ENCODE measurements around the gene BICDL2. TPM values are rescaled to one million over a fixed set of nuclear protein-coding genes. Genes with fewer than 3 reads are reported as not detected.

Gene BICDL2
- total RNA-seq, 4 donors from 2014 or later, result 0.31 to 3.1 (median 0.31) TPM; not detected in 1

DNA sequence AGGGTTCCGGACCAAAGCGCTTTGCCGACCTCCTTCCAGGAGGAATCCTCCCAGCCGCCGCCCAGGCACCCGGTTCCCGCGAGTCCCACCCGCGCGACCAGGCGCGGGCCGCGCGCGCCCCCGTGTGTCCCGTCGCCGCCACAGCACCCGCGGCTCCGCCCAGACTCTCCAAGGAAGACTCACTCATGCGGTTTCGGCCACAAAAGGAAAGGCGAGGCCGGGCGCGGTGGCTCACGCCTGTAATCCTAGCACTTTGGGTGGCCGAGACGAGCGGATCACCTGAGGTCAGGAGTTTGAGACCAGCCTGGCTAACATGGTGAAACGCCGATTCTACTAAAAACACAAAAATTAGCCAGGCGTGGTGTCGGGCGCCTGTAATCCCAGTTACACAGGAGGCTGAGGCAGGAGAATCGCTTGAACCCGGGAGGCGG, 53.0 kb downstream of the BICDL2 start:
- Histone ChIP-seq H3K27ac (peak overlapping the region in 2 of 4 donors; percentile 46 to 52), H3K4me3 (peak overlapping the region in 1 of 2 donors; percentile 18), H3K9me3 (no peaks in the 10 kb centered on the region), H3K36me3 (no peaks in the 10 kb centered on the region), H3K4me1 (peaks cover 0 to 46% (median 8%) of the 10 kb centered on the region in 3 donors), H3K27me3 (peaks cover 36% of the 10 kb centered on the region)
- TF ChIP-seq, protein P1, sequence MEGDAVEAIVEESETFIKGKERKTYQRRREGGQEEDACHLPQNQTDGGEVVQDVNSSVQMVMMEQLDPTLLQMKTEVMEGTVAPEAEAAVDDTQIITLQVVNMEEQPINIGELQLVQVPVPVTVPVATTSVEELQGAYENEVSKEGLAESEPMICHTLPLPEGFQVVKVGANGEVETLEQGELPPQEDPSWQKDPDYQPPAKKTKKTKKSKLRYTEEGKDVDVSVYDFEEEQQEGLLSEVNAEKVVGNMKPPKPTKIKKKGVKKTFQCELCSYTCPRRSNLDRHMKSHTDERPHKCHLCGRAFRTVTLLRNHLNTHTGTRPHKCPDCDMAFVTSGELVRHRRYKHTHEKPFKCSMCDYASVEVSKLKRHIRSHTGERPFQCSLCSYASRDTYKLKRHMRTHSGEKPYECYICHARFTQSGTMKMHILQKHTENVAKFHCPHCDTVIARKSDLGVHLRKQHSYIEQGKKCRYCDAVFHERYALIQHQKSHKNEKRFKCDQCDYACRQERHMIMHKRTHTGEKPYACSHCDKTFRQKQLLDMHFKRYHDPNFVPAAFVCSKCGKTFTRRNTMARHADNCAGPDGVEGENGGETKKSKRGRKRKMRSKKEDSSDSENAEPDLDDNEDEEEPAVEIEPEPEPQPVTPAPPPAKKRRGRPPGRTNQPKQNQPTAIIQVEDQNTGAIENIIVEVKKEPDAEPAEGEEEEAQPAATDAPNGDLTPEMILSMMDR (IDR thresholded peaks at IDR 0.05), result peak in 3 of 4 experiments; percentile 89 to 98 (median 90)
- TF ChIP-seq EP300 (IDR thresholded peaks at IDR 0.05) (no peak), POLR2A (IDR thresholded peaks at IDR 0.05) (no peak)
- peak; percentile 78 for ATAC-seq
- WGBS, 2 donors (ENCODE audit: low coverage in 1 of 2), result 0 to 23% methylated on average over 3 to 18 of the region's 42 CpGs

DNA sequence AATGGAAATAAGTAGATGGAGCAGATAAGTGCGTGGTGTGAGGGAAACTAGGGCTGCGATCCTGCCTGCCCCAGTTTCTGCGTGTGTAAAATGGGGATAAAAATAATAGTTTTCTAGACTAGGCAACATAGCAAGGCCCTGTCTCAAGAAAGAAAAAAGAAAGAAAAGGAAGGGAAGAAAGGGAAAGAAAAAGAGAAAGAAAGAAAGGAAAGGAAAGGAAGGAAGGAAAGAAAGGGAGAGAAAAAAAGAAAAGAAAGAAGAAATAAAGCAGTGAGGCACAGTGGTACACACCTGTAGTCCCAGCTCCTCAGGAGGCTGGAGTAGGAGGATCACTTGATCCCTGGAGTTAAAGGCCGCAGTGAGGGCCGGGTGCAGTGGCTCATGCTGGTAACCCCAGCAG, 54.3 kb downstream of the BICDL2 start:
- WGBS, 2 donors (ENCODE audit: low coverage in 1 of 2), result 70 to 83% methylated on average over 5 of the region's 5 CpGs
- no peak for ATAC-seq
- Histone ChIP-seq H3K36me3 (no peaks in the 10 kb centered on the region), H3K9me3 (no peaks in the 10 kb centered on the region), H3K27me3 (peaks cover 36% of the 10 kb centered on the region), H3K27ac (no peak overlapping the region), H3K4me3 (no peak overlapping the region), H3K4me1 (peaks cover 0 to 46% (median 8%) of the 10 kb centered on the region in 3 donors)
- TF ChIP-seq EP300 (IDR thresholded peaks at IDR 0.05) (no peak), POLR2A (IDR thresholded peaks at IDR 0.05) (no peak), POLR2AphosphoS5 (IDR thresholded peaks at IDR 0.05) (no peak)
- TF ChIP-seq, protein P1 (IDR thresholded peaks at IDR 0.05), result no peak

DNA sequence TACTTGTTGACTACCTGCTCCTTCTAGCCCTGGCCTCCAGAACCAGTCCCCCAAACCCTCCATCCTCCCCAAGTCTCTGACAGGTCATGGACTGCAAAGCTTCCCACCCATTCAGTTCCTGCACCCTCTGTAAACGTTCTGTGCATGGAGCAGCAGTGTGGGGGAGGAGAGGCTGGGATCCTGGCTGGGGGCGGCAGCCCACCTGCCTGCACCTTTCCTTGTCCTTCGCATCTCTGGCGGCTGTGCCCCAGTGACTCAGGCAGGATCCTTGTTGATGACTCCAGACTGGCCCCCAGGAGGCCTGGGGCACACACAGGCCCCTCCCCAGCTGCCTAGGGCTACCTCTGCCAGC, 54.9 kb downstream of the BICDL2 start:
- no peak overlapping the region for H3K4me3 ChIP-seq
- no CpG with 5 or more reads among the region's 4 CpGs for WGBS, 2 donors (ENCODE audit: low coverage in 1 of 2)
- no peaks in the 10 kb centered on the region for H3K9me3 ChIP-seq
- TF ChIP-seq POLR2A (IDR thresholded peaks at IDR 0.05), result no peak
- TF ChIP-seq EP300 (IDR thresholded peaks at IDR 0.05), result no peak
- TF ChIP-seq, protein P1 (IDR thresholded peaks at IDR 0.05), result no peak
- no peak for TF ChIP-seq POLR2AphosphoS5 (IDR thresholded peaks at IDR 0.05)
- H3K4me1 ChIP-seq, result peaks cover 0 to 46% (median 8%) of the 10 kb centered on the region in 3 donors
- H3K27me3 ChIP-seq, result peaks cover 35% of the 10 kb centered on the region
- ATAC-seq, result no peak
- no peaks in the 10 kb centered on the region for H3K36me3 ChIP-seq
- no peak overlapping the region for H3K27ac ChIP-seq

DNA sequence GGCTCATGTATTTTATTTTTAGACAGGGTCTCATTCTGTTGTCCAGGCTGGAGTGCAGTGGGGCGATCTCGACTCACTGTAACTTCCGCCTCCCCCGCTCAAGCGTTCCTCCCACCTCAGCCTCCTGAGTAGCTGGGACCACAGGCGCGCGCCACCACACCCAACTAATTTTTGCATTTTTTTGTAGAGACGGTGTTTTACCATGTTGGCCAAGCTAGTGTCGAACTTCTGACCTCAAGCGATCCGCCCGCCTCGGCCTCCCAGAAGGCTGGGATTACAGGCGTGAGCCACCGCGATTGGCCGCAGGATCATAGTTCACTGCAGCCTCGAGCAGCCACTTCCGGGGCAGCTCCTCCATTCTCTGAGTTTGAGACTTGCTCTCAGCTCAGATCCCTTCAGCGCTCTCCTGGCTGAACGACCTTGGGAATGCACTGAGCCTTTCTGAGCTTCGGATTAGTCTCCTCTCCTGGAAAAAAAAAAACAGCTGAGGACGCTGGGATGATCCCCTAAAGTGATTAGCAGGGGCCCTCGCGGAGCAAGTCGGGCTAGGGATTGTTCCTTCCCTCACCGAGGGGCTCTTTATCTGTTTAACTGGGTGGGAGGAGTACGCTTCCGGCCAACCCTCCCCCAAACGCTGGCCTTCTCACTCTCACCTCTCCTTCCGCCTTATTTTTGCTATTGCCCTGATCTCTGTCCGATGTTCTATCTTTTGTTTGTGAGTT, 55.4 kb downstream of the BICDL2 start:
- peaks cover 38% of the 10 kb centered on the region for H3K27me3 ChIP-seq
- TF ChIP-seq POLR2A (IDR thresholded peaks at IDR 0.05) (no peak), EP300 (IDR thresholded peaks at IDR 0.05) (no peak), POLR2AphosphoS5 (IDR thresholded peaks at IDR 0.05) (no peak)
- TF ChIP-seq, protein P1 (IDR thresholded peaks at IDR 0.05), result no peak
- H3K27ac ChIP-seq, result peak overlapping the region in 2 of 4 donors; percentile 91 to 92
- no peaks in the 10 kb centered on the region for H3K36me3 ChIP-seq
- peak overlapping the region in 1 of 2 donors; percentile 82 for H3K4me3 ChIP-seq
- WGBS, 2 donors (ENCODE audit: low coverage in 1 of 2), result 42 to 56% methylated on average over 10 to 18 of the region's 33 CpGs
- no peak for ATAC-seq
- peaks cover 0 to 46% (median 8%) of the 10 kb centered on the region in 3 donors for H3K4me1 ChIP-seq
- H3K9me3 ChIP-seq, result no peaks in the 10 kb centered on the region

All from gastroesophageal sphincter (tissue), 4 donors.